ENCODE results near the gene AFMID. TPM values are rescaled to one million over a fixed set of nuclear protein-coding genes. Genes with fewer than 3 reads are reported as not detected.

The AFMID gene
- polyA plus RNA-seq, 3 donors, result 7.1 to 45.7 (median 14.2) TPM

- Mint-ChIP-seq H3K27ac (peak overlapping the region in 6 of 7 donors; percentile 42 to 82 (median 68)), H3K4me1 (peaks cover 43% of the 10 kb centered on the region), H3K9me3 (peaks cover 0 to 2% (median 0%) of the 10 kb centered on the region in 7 donors), H3K4me3 (peak overlapping the region; percentile 68 to 86), H3K27me3 (ENCODE audit: low read depth in 3 of 3) (peaks cover 7 to 10% (median 8%) of the 10 kb centered on the region in 3 donors), H3K36me3 (no peaks in the 10 kb centered on the region)
- intact Hi-C loops (cut with micrococcal nuclease), result loop anchor here (5.0 kb wide), 3 partner anchors 42 to 453 kb away; partner anchors contain the start of gene BIRC5 (in 2 of the 2)
- DNase-seq, result peak; percentile 60 to 79 (median 76)
- 3% methylated on average over 71 of the region's 73 CpGs for WGBS (ENCODE audit: insufficient coverage)
- TF ChIP-seq CTCF (IDR thresholded peaks at IDR 0.05), result no peak
- Histone ChIP-seq H3K79me2 (ENCODE audit: insufficient read depth, low read length) (no peaks in the 10 kb centered on the region), H3K4me1 (ENCODE audit: control insufficient read depth in 1 of 2, insufficient read depth in 2 of 2, low read length in 2 of 2) (peaks cover 49 to 61% of the 10 kb centered on the region in 2 donors), H3K36me3 (replicated peaks in 1 of 2; ENCODE audit: control insufficient read depth in 1 of 2, insufficient read depth in 2 of 2, low read length in 2 of 2) (no peaks in the 10 kb centered on the region), H3K4me3 (replicated peaks in 1 of 3; ENCODE audit: low read depth in 2 of 3, low read length in 3 of 3) (peak overlapping the region; percentile 53 to 88 (median 66)), H3K4me2 (replicated peaks; ENCODE audit: extremely low read depth, low read length, poor library complexity, severe bottlenecking) (peak overlapping the region; percentile 94), H3K27me3 (ENCODE audit: control insufficient read depth in 2 of 2, insufficient read depth in 2 of 2, low read length in 2 of 2) (peaks cover 0 to 10% of the 10 kb centered on the region in 2 donors), H3K9me3 (replicated peaks in 1 of 2; ENCODE audit: control insufficient read depth in 1 of 2, insufficient read depth in 1 of 2, low read length in 2 of 2) (no peaks in the 10 kb centered on the region), H3K27ac (ENCODE audit: low read depth in 1 of 2, low read length in 2 of 2) (peak overlapping the region in 1 of 2 donors; percentile 70), H4K20me1 (ENCODE audit: insufficient read depth, low read length) (no peaks in the 10 kb centered on the region), H2AFZ (ENCODE audit: insufficient read depth, low read depth, low read length, poor library complexity, severe bottlenecking) (peak overlapping the region; percentile 99), H3K9ac (ENCODE audit: insufficient read depth, low read length, poor library complexity, severe bottlenecking) (peak overlapping the region; percentile 73)
Measured at GRCh38 chr17:78253946-78254672, 66.9 kb downstream of the AFMID start.

- no peaks in the 10 kb centered on the region for H3K36me3 Mint-ChIP-seq
- Histone ChIP-seq H3K36me3 (replicated peaks in 1 of 2; ENCODE audit: control insufficient read depth in 1 of 2, insufficient read depth in 2 of 2, low read length in 2 of 2) (no peaks in the 10 kb centered on the region), H2AFZ (ENCODE audit: insufficient read depth, low read depth, low read length, poor library complexity, severe bottlenecking) (no peak overlapping the region), H4K20me1 (ENCODE audit: insufficient read depth, low read length) (no peaks in the 10 kb centered on the region), H3K27me3 (ENCODE audit: control insufficient read depth in 2 of 2, insufficient read depth in 2 of 2, low read length in 2 of 2) (peaks cover 0 to 10% of the 10 kb centered on the region in 2 donors), H3K9ac (ENCODE audit: insufficient read depth, low read length, poor library complexity, severe bottlenecking) (no peak overlapping the region), H3K4me3 (replicated peaks in 1 of 3; ENCODE audit: low read depth in 2 of 3, low read length in 3 of 3) (no peak overlapping the region), H3K27ac (ENCODE audit: low read depth in 1 of 2, low read length in 2 of 2) (no peak overlapping the region), H3K79me2 (ENCODE audit: insufficient read depth, low read length) (no peaks in the 10 kb centered on the region), H3K4me2 (replicated peaks; ENCODE audit: extremely low read depth, low read length, poor library complexity, severe bottlenecking) (no peak overlapping the region), H3K4me1 (ENCODE audit: control insufficient read depth in 1 of 2, insufficient read depth in 2 of 2, low read length in 2 of 2) (peaks cover 52 to 64% of the 10 kb centered on the region in 2 donors), H3K9me3 (replicated peaks in 1 of 2; ENCODE audit: control insufficient read depth in 1 of 2, insufficient read depth in 1 of 2, low read length in 2 of 2) (no peaks in the 10 kb centered on the region)
- intact Hi-C loops (cut with micrococcal nuclease), result no loop called here
- peaks cover 49% of the 10 kb centered on the region for H3K4me1 Mint-ChIP-seq
- peak overlapping the region in 1 of 7 donors; percentile 68 for H3K27ac Mint-ChIP-seq
- H3K4me3 Mint-ChIP-seq, result no peak overlapping the region
- DNase-seq, result no peak
- peaks cover 0 to 4% (median 0%) of the 10 kb centered on the region in 7 donors for H3K9me3 Mint-ChIP-seq
- no peak for TF ChIP-seq CTCF (IDR thresholded peaks at IDR 0.05)
- 93% methylated on average over 16 of the region's 18 CpGs for WGBS (ENCODE audit: insufficient coverage)
- H3K27me3 Mint-ChIP-seq (ENCODE audit: low read depth in 3 of 3), result peaks cover 7 to 10% (median 8%) of the 10 kb centered on the region in 3 donors
Measured at GRCh38 chr17:78255029-78255656, 68.0 kb downstream of the AFMID start.
